ENCODE data around the gene PCCA. TPM values are rescaled to one million over a fixed set of nuclear protein-coding genes. Genes with fewer than 3 reads are reported as not detected.
A peak's percentile ranks its signal among the peaks of the same experiment; 100 is the strongest.

Gene PCCA
- total RNA-seq, 1 experiment from 2014 or later, result 10.0 TPM

DNA sequence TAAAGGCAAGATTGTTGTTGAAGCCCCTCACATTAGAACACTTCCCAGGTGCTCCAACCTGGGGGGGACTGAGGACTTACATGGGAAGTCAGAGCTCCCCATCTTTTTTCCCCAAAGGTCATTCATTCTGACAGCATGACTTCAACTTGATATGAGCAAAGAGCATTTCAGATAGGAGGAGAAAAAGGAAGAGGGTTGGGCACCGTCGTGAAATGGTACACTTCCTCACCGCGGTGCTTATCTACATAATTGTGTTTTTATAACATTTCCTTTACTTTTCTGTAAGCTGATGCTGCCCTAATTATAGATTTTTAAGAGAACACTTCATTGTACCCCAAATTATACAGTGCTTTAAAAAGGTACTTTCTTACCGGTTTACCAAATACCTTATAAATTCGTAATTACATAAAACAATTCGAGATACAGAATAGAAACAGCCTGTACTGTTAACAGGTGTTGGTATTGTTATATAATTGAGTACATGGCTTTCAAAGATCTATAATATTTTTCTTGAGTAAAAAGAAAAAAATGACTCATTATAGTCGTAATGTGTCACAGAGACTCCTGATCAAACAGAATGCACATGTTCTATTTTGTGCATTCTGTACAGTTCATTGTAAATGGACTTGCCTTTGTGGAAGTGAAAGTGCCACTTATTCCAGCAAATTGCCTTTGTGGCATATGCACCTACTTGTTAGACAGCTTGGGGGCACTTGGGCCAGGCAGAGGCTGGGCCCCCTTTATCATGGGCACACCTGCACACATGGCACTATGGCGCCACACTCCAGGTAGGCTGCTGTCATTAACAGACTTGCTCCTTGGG lies 417.9 kb downstream of the PCCA start:
- DNase-seq (ENCODE audit: low spot score), result no peak

DNA sequence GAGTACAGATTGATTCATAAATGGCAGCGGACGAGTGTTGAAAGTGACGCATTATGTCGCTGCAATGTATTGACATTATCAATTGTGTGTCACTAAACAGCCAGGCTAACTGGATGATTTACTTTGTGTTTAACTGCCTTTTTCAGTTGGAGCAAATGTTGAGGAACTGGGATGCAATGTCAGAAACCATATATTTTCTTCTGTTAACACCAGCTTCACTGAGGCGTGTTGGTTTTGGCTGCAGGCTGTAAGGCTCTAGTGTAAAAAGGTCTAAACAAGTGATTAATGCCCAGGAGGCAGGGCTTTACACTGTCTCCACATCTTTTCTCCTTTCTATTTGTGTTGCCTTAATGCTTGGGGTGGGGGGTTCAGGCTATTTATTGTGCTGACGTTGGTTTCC lies 419.6 kb downstream of the PCCA start:
- no peak for DNase-seq (ENCODE audit: low spot score)

DNA sequence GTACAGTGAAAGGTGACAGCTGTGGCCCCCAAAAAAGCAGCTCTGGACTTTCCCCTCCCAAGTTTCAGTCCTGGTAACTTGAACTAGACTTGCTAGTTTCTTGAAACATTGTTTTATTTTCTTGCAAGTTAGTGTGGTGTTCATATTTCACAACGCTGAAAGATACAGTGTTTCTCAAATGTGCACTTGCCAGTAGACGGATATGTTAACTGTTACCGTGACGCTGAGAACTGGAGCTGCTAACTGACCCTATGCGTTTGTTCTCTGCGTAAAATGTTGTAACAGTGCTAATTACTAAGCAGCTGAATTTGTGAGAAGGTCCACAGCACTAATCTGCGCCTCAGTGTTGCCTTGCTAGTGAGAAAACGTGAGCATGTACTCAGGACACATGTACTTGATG lies 420.1 kb downstream of the PCCA start:
- no peak for DNase-seq (ENCODE audit: low spot score)

DNA sequence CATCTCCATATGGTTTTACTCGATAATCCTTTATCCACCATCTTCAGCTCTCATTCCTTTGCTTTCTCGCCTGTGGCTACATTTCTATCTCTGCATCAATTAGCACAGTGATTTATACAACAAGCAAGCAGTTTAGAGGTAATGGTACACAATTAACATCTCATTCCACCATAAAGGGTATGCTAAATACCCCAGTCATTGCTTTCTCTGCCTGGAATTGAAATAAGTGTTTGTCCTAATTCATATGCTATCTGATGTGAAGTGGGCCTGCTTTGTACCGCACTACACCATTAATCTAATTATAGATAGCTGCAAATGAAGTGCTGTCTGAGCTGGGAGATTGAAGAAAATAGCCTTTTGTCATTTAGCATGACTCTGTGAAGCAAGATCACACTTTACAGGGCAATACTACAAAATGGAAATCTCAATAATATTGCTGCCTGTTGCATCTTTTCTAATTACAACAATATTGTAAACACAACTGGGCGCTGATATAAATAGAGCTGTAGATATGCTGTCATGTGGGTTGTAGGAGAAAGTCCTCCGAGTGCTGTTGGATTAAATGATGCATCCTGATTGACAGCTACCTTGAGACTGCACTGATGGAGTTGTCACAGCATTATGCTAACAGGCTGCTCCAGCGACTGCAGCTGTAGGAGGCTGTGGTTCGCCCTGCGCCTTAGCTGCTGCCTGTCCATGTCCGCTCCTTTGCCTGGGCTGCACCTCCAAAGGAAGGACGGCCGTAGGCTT lies 421.5 kb downstream of the PCCA start:
- DNase-seq (ENCODE audit: low spot score), result no peak

DNA sequence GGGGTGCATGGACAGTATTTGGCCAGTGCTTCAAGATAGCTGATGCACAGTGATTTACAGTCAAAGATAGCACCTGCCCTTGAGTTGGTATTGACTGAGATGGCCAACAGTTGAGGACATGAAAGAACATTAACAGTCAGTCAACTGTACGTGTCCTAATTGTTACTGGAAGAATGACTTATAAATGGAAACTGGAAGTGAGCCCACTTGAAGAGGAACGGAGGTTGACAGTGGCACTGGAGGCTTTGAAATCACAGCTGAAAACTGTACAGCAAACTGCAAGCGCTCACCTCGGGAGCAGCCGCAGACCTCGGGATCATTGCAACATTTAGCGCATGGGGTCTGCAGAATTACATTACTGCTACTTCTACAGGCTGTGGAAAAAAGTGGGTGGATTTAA lies 422.6 kb downstream of the PCCA start:
- no peak for DNase-seq (ENCODE audit: low spot score)

DNA sequence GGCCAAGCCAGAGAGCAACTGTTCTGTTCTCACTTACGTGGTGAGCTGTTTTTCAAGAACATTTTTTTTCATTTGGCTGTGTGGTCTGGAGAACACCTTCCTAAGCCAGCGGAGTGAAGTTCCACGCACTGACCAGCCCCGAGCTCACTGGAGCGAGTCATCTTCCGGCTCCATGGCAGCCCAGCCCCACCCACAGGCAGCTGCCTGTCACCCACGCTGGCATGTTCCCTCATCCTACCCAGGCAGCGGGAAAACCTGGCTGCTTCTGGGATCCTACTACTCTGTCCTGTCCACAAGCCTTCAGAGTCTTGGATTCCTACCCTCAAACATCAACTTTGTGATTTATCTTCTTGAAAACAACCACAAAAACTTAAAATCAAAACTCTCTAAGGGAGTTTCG lies 423.5 kb downstream of the PCCA start:
- DNase-seq (ENCODE audit: low spot score), result no peak

DNA sequence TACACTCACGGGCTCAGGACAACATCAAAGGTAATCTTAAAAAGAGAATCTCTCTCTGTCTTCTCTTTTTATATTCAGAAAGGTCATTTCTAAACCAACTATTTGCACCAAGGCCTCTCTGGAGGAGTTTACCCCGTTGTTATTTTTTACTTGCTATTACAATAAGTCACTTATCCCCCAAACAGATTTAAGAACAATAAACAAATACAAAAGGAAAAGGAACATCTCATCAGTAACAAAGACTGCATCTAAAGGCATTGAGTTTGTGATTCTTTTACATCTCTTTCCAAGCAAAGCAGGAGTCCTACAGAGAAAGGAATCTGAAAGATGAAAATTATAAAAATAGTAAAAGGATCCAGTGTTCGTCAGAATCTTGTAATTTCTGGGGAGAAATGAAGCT lies 424.3 kb downstream of the PCCA start:
- DNase-seq (ENCODE audit: low spot score), result no peak

DNA sequence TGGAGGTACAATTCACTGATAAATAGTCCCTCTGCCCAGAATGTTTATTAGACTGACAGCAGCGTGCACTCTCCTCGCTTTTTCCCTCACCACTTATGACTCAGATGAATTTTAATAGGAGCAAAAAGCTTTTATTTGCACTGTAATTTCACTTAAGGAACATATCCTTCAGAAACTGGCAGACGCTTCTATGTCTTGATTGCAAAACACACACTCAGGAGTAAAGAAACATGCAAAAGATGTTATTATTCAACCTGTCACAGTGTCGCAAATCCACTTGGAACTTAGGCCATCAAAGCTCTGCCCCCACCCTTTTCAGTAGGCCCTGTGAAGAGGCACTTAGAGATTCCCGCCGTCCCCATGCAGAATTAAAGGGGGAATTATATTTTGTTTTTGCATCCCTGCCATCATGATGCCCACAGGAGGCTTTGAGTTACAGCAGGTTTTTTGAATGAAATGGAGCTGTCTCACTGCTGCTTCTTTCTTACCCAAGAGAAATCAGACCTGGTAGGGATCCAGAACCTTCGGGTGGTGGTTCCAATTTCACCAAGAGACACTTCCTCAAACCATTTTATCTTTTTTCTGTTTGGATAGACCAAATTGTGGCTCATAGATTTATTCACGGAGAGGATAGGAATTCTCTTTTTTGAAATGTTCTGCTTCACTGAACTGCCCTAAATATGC lies 425.2 kb downstream of the PCCA start:
- no peak for DNase-seq (ENCODE audit: low spot score)

DNA sequence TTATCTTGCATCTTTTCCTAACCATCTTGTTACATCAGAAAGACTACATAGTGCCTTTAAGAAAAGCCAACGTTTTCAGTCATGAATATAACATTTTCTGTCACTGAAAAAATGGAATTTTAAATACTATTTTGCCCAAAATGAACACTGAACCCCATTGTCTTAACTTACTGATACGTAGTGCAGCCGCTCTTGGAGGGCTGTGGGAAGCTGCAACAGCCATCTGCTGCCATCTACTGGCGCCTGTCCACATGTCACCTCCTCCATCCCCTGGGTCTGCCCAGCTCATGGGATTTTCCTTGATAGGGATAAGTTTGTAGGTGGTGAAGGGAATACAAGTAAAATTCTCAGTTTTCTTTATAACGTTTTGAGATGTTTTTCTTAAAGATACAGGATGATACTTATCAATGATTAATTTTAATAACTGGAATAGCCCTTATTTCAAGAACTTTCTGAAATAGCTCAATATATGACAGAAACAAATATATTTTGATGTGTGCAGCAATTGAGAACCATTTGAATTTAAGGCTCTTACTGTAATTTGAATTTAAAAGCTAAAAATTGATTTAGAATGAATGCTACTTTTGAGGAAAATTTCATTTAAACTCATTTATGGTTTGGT lies 426.0 kb downstream of the PCCA start:
- peak; percentile 93 for DNase-seq (ENCODE audit: low spot score)

DNA sequence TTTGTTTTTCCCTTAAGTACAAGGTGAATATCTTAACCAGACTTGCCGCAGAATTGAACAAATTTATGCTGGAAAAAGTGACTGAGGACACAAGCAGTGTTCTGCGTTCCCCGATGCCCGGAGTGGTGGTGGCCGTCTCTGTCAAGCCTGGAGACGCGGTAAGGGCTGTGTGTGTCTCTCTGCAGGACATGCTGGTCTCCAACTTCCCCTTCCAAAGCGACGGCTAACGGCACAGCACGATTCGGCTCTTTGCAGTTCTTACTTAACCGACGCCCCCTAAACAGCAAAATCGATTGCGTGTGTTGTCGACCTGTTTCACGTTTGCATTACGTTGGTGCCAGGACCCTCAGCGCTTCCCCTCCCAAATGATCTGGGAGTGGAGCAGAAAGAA lies 426.5 kb downstream of the PCCA start:
- no peak for DNase-seq (ENCODE audit: low spot score)

DNA sequence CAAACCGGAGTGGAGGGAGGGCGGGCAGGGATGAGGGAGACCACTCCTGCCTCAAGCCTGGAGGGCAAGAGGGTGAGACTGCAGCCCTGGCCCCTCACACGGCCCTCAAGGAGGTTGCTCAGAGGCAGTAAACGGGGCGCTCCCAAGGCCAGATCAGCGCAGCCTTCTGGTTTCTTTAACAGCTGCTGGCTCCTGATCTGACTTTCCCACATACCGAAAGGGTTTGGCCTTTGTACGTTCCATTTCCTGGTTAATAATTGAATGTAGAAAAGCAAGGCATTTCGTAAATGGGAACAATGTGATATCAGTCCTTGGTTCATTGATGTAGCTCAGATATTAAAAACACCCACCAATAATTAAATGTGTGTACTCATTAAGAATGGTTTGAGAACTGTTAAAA lies 428.2 kb downstream of the PCCA start:
- peak; percentile 70 for DNase-seq (ENCODE audit: low spot score)

DNA sequence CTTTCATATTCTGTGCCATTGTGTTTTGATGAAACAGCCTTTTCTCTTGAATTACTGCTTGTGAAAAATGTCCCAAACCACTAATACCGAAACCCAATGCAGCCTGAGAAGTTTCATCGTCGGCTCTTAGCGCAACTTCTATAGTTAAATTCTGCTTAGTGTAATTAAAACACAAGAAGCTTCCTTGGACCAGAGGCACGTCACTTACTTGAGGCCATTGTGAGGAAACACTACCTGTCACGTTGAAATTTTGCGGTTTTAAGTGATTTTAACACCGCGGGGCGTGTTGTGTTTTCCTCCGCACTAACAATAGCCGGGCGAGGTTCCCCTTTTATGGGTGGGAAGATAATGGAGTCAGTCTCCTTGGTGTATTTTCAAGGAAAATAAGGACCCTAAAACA lies 428.8 kb downstream of the PCCA start:
- no peak for DNase-seq (ENCODE audit: low spot score)

DNA sequence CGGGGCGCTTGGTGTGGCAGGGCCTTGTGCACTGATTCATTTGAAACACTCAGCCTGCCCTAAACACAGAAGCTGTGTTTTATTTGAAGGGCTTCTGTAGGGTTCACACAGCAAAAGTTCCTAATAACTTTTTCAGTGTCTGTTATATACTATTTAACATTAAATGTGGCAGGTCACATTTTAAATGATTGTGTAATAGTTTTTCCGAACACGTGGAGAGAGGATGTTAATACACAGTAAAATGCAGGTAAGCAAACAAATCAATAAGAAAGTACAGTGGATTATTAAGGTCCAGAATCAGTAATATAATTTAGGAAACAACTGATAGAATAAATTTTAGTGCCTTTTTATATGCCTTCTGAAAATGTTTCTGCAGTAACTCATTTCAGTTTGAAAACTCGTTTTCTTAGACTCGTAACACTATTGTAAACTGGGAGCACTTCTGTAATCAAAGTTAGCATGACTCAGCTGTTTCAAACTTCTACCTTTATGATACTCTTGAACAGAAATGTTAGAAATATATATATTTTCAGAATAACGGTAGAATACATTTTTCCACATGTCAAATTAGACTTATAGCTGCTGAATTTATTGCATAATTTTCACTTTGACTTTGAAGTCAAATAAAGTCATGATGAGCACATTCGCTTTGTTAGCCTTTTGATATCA lies 429.6 kb downstream of the PCCA start:
- DNase-seq (ENCODE audit: low spot score), result no peak

DNA sequence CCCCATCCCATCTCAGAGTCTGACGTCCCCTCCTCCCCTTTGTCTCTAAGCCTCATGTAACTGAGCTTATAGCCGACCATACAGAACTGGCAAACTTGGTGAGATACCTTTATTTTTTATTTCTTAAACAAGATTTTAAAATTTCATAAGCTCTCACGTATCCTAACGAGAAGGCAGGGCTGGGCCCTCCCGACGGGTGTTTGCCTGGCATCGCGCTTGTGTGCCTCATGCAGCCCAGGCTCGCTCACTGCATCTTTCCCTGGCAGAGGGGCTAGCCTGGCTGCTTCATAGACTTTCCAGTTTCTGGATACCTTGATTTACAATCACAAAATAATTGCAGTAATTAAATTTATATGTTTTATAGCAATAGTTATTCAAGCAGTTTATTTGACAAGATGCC lies 430.7 kb downstream of the PCCA start:
- no peak for DNase-seq (ENCODE audit: low spot score)

DNA sequence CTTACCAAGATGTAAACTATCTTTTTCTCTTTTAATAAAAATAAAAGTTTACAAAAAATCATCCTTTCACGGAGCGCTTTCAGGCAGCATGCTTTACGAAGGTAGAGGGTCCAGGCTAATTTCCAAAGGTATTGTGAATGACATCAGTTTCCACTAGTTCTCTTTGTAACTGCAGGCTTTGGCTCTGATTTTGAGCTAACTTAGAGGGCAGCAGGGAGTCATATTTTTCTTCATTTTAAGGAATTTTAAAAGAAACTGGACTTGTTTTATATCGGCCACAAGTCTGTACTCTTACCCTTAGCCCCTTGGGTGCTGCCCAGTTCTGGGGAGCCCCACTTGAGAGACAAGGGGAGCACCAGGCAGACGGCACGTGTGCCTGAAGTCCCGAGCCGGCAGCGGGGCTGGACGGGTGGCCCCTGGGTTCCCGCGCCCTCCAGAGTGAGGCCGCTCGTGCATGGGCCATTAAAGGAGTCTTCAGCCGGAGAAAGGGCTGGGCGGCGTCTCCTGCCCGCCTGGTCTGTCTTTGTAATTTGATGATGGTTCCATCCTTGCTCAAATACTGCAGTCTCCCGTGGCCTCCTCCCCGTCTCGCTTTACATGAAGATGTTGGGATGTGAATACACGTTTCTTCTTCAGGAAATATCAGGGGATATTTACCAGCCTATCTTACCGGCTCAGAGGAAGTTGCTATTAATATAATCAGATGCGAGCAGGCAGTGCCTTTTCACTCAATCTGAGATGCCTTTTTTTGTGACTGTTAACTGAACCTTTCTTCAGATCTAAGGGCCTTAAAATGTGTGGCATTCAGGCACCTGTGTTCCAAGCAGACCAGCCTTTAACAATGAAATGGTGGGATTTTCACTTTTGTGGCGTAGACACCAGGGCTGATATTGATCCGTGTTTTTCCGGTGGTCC lies 432.3 kb downstream of the PCCA start:
- no peak for DNase-seq (ENCODE audit: low spot score)

DNA sequence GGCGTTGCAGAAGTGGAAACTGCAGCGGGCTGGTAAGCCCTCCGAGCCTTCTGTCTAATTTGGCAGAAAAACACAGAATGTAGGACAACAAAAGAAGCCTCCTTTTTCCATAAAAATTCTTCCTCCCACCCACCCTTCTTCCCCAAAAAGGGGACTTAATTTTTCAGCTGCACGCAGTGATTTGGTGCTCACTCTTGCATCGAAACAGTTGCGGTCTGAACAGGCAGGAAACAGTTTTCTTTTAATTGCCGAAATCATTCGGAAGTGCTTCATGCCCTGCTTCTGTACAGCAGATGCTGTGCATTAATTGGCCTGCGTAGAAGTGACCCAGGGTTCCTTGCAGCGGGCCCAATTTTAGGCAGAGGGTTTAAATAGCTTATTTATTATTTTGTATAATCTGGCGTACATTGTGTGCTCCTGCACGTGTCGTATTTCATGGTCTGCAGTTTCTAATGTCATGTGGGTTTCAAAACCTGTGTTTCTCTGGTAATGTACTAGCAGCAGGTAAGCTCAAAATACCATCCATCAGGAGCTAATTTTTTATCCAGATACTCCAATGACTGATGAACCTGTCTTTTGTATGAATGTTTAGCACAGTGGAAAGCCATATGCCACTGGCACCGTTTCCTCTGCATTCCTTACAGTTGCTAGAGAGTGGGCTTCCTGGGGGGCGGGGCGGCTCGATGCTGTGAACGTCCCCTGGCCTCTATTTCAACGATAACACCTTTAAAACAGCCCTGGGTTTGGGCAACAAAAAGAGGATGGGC lies 433.1 kb downstream of the PCCA start:
- no peak for DNase-seq (ENCODE audit: low spot score)

DNA sequence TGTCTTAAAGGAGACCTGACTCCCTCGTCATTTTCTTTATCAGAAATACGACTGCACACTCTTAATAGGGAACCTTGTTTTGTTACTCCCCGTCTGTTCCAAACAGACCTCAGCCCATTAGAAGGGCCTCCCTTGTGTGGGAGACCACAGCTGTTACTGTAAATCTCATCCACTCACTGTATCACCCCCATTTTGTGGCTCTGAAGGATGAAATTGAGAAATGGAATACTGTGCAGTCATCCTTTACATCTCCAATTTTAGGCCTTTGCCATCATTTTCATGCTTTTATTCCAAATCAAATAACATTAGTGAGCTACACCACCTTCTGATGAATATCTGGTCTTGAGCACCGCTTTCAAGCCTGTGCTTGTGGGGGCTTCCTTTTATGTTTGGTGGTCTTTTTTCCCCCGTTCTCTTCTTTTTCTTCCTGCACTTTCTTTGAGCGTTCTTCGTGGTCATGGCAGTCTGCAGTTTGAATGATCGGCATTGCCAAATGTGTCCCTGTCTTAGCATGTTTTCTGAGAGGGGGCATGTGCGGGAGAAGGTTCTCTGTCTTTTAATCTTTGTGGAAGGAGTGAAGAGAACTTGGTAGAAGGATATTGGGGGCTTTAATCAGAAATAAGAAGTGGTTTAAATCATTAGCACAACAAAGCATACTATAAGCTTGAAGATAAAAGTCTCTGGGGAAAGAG lies 433.9 kb downstream of the PCCA start:
- DNase-seq (ENCODE audit: low spot score), result no peak

DNA sequence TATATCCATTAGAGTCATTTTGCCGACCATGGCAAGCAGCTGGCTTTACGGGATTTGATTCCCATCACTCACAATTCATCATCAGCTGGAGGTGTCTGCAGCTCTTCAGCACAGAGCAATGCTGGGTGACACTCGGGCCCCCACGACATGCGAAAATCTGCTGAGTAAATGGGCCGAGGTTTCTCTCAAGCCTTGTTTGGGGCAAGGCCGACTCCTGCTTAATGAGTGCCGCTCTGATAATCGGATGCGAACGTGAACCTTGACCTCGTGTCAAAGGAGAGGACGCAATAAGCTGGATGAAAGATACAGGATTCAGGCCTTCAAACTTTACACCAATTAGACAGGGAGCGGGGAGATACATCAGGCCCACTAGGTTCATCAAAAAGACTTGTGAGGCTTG lies 434.5 kb downstream of the PCCA start:
- DNase-seq (ENCODE audit: low spot score), result no peak

DNA sequence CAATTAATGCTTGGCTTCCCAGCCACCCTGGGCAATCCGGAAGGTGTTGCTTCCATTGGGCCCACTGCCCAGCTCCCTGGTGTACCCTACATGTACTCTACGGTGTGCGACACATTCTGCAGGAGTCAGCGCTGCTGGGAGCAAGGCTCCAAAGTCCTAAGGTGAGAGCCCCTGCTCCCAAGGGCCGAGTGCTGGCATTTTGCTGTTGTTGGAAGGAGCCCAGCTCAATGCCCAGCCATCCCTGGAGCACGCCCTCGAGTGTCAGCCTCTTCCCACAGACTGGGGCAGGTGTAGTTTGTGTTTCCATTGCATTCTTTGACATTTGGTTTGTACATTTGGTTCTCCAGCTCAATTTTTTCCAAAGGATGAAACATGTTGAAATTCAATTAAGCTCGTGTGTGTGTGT lies 435.1 kb downstream of the PCCA start:
- no peak for DNase-seq (ENCODE audit: low spot score)
